ENCODE data around the gene LEFTY2. TPM values are rescaled to one million over a fixed set of nuclear protein-coding genes. Genes with fewer than 3 reads are reported as not detected.

LEFTY2 gene
- total and polyA plus RNA-seq, 9 of the 15 experiments (the other 6 are each of a cell fraction or from before 2014, with no cell fraction given): 0.04 to 0.14 TPM; not detected in 7

DNA sequence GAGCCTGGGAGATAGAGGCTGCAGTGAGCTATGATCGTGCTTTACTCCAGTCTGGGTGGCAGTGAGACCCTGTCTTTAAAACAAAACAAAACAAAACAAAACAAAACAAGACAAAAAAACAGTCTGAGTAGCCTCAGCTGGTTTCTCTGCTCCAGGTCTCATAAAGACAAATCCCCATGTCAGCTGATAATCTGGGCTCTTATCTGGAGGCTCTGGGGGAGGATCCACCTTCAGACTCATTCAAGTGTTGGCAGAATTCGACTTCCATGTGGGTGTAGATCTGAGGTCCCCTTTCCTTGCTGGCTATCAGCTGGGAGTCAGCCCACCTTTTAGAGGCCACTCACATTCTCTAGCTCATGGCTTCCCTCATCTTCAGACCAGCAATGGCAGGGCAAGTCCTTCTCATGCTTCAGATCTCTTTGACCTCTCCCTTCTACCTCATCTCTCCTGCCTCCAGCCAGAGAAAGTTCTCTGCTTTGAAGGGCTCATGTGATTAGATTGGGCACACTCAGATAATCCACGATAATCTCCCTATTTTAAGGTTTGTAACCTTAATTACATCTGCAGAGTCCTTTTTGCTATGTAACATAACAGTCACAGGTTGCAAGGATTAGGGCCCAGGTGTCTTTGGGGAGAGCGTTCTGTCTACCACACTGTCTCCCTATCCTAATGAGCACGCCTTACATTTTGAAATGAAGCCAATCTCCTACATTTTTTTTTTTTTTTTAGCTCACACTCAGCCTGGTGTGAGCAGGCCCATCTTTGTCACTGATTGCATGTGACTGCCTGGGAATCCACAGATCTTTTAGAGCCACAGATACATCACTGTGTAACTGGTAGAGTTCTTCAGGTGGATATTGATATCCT, 9.5 kb downstream of the LEFTY2 start (continued):
- TF ChIP-seq EGR1 (conservative IDR thresholded peaks at IDR 0.05) (peak; percentile 84), SP1 (CRISPR knock-in tag; IDR thresholded peaks at IDR 0.05) (peak; percentile 38; the same call in 1 of the 2 replicates), STAG1 (CRISPR knock-in tag; IDR thresholded peaks at IDR 0.05; ENCODE audit: borderline replicate concordance) (no peak), MAFG (tag; conservative IDR thresholded peaks at IDR 0.05) (peak; percentile 40), ZNF239 (CRISPR knock-in tag; IDR thresholded peaks at IDR 0.05) (no peak), EP400 (IDR thresholded peaks at IDR 0.05) (peak; percentile 48; the same call in 1 of the 2 replicates), MEIS2 (IDR thresholded peaks at IDR 0.05; ENCODE audit: partially characterized antibody) (peak; percentile 66), NFIC (IDR thresholded peaks at IDR 0.05) (peak; percentile 61; the same call in 1 of the 2 replicates), RBM39 (optimal IDR thresholded peaks at IDR 0.05; ENCODE audit: low read depth, low read length) (no peak), ARID1B (IDR thresholded peaks at IDR 0.05) (peak; percentile 87), ETV5 (CRISPR knock-in tag; IDR thresholded peaks at IDR 0.05; ENCODE audit: low read depth) (peak; percentile 53; the same call in 1 of the 2 replicates), ARNT (IDR thresholded peaks at IDR 0.05) (0 out of 4 replicates have a peak, but pooled peaks of 1 of the 2 experiments have one; percentile 24), HIVEP1 (CRISPR knock-in tag; IDR thresholded peaks at IDR 0.05) (no peak), SLC30A9 (CRISPR knock-in tag; IDR thresholded peaks at IDR 0.05) (no peak), FOSL1 (tag; conservative IDR thresholded peaks at IDR 0.05) (peak; percentile 39; the same call in 1 of the 2 replicates)
- TF ChIP-seq, protein P1, sequence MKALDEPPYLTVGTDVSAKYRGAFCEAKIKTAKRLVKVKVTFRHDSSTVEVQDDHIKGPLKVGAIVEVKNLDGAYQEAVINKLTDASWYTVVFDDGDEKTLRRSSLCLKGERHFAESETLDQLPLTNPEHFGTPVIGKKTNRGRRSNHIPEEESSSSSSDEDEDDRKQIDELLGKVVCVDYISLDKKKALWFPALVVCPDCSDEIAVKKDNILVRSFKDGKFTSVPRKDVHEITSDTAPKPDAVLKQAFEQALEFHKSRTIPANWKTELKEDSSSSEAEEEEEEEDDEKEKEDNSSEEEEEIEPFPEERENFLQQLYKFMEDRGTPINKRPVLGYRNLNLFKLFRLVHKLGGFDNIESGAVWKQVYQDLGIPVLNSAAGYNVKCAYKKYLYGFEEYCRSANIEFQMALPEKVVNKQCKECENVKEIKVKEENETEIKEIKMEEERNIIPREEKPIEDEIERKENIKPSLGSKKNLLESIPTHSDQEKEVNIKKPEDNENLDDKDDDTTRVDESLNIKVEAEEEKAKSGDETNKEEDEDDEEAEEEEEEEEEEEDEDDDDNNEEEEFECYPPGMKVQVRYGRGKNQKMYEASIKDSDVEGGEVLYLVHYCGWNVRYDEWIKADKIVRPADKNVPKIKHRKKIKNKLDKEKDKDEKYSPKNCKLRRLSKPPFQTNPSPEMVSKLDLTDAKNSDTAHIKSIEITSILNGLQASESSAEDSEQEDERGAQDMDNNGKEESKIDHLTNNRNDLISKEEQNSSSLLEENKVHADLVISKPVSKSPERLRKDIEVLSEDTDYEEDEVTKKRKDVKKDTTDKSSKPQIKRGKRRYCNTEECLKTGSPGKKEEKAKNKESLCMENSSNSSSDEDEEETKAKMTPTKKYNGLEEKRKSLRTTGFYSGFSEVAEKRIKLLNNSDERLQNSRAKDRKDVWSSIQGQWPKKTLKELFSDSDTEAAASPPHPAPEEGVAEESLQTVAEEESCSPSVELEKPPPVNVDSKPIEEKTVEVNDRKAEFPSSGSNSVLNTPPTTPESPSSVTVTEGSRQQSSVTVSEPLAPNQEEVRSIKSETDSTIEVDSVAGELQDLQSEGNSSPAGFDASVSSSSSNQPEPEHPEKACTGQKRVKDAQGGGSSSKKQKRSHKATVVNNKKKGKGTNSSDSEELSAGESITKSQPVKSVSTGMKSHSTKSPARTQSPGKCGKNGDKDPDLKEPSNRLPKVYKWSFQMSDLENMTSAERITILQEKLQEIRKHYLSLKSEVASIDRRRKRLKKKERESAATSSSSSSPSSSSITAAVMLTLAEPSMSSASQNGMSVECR (CRISPR knock-in tag; IDR thresholded peaks at IDR 0.05): no peak
- TF ChIP-seq, protein P2, sequence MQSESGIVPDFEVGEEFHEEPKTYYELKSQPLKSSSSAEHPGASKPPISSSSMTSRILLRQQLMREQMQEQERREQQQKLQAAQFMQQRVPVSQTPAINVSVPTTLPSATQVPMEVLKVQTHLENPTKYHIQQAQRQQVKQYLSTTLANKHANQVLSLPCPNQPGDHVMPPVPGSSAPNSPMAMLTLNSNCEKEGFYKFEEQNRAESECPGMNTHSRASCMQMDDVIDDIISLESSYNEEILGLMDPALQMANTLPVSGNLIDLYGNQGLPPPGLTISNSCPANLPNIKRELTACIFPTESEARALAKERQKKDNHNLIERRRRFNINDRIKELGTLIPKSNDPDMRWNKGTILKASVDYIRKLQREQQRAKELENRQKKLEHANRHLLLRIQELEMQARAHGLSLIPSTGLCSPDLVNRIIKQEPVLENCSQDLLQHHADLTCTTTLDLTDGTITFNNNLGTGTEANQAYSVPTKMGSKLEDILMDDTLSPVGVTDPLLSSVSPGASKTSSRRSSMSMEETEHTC (IDR thresholded peaks at IDR 0.05): peak; percentile 46
- TF ChIP-seq, protein P3, sequence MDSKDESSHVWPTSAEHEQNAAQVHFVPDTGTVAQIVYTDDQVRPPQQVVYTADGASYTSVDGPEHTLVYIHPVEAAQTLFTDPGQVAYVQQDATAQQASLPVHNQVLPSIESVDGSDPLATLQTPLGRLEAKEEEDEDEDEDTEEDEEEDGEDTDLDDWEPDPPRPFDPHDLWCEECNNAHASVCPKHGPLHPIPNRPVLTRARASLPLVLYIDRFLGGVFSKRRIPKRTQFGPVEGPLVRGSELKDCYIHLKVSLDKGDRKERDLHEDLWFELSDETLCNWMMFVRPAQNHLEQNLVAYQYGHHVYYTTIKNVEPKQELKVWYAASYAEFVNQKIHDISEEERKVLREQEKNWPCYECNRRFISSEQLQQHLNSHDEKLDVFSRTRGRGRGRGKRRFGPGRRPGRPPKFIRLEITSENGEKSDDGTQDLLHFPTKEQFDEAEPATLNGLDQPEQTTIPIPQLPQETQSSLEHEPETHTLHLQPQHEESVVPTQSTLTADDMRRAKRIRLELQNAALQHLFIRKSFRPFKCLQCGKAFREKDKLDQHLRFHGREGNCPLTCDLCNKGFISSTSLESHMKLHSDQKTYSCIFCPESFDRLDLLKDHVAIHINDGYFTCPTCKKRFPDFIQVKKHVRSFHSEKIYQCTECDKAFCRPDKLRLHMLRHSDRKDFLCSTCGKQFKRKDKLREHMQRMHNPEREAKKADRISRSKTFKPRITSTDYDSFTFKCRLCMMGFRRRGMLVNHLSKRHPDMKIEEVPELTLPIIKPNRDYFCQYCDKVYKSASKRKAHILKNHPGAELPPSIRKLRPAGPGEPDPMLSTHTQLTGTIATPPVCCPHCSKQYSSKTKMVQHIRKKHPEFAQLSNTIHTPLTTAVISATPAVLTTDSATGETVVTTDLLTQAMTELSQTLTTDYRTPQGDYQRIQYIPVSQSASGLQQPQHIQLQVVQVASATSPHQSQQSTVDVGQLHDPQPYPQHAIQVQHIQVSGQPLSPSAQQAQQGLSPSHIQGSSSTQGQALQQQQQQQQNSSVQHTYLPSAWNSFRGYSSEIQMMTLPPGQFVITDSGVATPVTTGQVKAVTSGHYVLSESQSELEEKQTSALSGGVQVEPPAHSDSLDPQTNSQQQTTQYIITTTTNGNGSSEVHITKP (IDR thresholded peaks at IDR 0.05; ENCODE audit: partially characterized antibody): peak; percentile 56
